Measurements from ENCODE around the gene LRRC46. TPM values are rescaled to one million over a fixed set of nuclear protein-coding genes. Genes with fewer than 3 reads are reported as not detected.

LRRC46 gene
- total and polyA plus RNA-seq, 2 of the 13 experiments (the other 11 are each of a cell fraction or from before 2014, with no cell fraction given): 0.09 TPM

GRCh38 chr17:47785538-47786123 is 45.8 kb upstream of the LRRC46 start (continued):
- TF ChIP-seq FOXP4 (CRISPR knock-in tag; IDR thresholded peaks at IDR 0.05): no peak
- no peak for TF ChIP-seq ZNF101 (CRISPR knock-in tag; IDR thresholded peaks at IDR 0.05; ENCODE audit: borderline replicate concordance, low read depth)
- TF ChIP-seq TIGD3 (CRISPR knock-in tag; IDR thresholded peaks at IDR 0.05; ENCODE audit: borderline replicate concordance): no peak; the same call in 1 of the 2 replicates
- no peak for TF ChIP-seq MXI1 (IDR thresholded peaks at IDR 0.05; ENCODE audit: borderline replicate concordance, low read depth, low read length)
- TF ChIP-seq ZBTB8A (CRISPR knock-in tag; IDR thresholded peaks at IDR 0.05; ENCODE audit: borderline replicate concordance, low read depth): no peak
- TF ChIP-seq ZNF10 (CRISPR knock-in tag; IDR thresholded peaks at IDR 0.05; ENCODE audit: borderline replicate concordance, low read depth): no peak
- no peak for TF ChIP-seq ZGPAT (CRISPR knock-in tag; IDR thresholded peaks at IDR 0.05)
- TF ChIP-seq SNAI1 (CRISPR knock-in tag; IDR thresholded peaks at IDR 0.05; ENCODE audit: borderline replicate concordance): 0 out of 2 replicates have a peak, but pooled peaks have one; percentile 36
- no peak for TF ChIP-seq ZSCAN29 (CRISPR knock-in tag; conservative IDR thresholded peaks at IDR 0.05)
- TF ChIP-seq NAIF1 (CRISPR knock-in tag; IDR thresholded peaks at IDR 0.05; ENCODE audit: borderline replicate concordance): no peak
- TF ChIP-seq E2F2 (CRISPR knock-in tag; IDR thresholded peaks at IDR 0.05; ENCODE audit: borderline replicate concordance): no peak
- peak; percentile 40; the same call in 1 of the 2 replicates for TF ChIP-seq FOSL2 (CRISPR knock-in tag; IDR thresholded peaks at IDR 0.05)
- TF ChIP-seq POLR2G (IDR thresholded peaks at IDR 0.05; ENCODE audit: low read depth, low read length): no peak
- no peak for TF ChIP-seq U2AF1 (optimal IDR thresholded peaks at IDR 0.05; ENCODE audit: low read depth, low read length)
- TF ChIP-seq JUND (CRISPR knock-in tag; IDR thresholded peaks at IDR 0.05): no peak
- TF ChIP-seq ZFP36 (IDR thresholded peaks at IDR 0.05; ENCODE audit: borderline replicate concordance, low read depth, low read length, partially characterized antibody): no peak
- TF ChIP-seq DZIP1 (CRISPR knock-in tag; IDR thresholded peaks at IDR 0.05): no peak
- TF ChIP-seq ISX (CRISPR knock-in tag; conservative IDR thresholded peaks at IDR 0.05): 0 out of 2 replicates have a peak, but pooled peaks have one; percentile 57
- no peak for TF ChIP-seq FOSL1 (CRISPR knock-in tag; IDR thresholded peaks at IDR 0.05; ENCODE audit: borderline replicate concordance)
- no peak for TF ChIP-seq RBFOX2 (IDR thresholded peaks at IDR 0.05; ENCODE audit: low read depth, low read length)

All from HepG2 (cell line).